HUES64 (cell line): ENCODE results near the gene MZT2A.
"Not testable (repeated sequence)": the region's sequence is repeated elsewhere in the genome, so short reads cannot be mapped to it uniquely, and the experiment has no call there.

Source experiments
- H3K27ac ChIP-seq: 2 replicates; pipeline ENCODE4 v1.7.0; 2013; ENCODE audit warnings: low read depth, low read length, inconsistent platforms
- H3K27me3 ChIP-seq: 2 replicates; pipeline ENCODE4 v1.6.1; 2013; ENCODE audit warnings: mild to moderate bottlenecking, low read length; ENCODE audit not compliant: insufficient read depth
- H3K36me3 ChIP-seq: 2 replicates; pipeline ENCODE4 v1.6.1; 2013; ENCODE audit warnings: mild to moderate bottlenecking, low read length; ENCODE audit not compliant: insufficient read depth
- H3K4me1 ChIP-seq: 2 replicates; pipeline ENCODE4 v1.6.1; 2013; ENCODE audit warnings: mild to moderate bottlenecking, low read length, moderate library complexity; ENCODE audit not compliant: insufficient read depth
- H3K4me3 ChIP-seq: 2 replicates; pipeline ENCODE4 v1.5.1; 2013; ENCODE audit warnings: mild to moderate bottlenecking, low read length, moderate library complexity
- H3K9ac ChIP-seq: 2 replicates; pipeline ENCODE4 v1.6.1; 2013; ENCODE audit warnings: mild to moderate bottlenecking, low read depth, low read length
- H3K9me3 ChIP-seq: 2 replicates; pipeline ENCODE4 v1.6.1; 2013; ENCODE audit warnings: low read depth, low read length; ENCODE audit not compliant: insufficient read depth
- WGBS: fragments of 150-250, 120-280 bp; methylation state at CpG from one replicate; pipeline ENCODE4 v1.1.7; 2013; ENCODE audit warnings: missing lambda C conversion rate; 5-methylcytosine and 5-hydroxymethylcytosine counted together

MZT2A gene

DNA sequence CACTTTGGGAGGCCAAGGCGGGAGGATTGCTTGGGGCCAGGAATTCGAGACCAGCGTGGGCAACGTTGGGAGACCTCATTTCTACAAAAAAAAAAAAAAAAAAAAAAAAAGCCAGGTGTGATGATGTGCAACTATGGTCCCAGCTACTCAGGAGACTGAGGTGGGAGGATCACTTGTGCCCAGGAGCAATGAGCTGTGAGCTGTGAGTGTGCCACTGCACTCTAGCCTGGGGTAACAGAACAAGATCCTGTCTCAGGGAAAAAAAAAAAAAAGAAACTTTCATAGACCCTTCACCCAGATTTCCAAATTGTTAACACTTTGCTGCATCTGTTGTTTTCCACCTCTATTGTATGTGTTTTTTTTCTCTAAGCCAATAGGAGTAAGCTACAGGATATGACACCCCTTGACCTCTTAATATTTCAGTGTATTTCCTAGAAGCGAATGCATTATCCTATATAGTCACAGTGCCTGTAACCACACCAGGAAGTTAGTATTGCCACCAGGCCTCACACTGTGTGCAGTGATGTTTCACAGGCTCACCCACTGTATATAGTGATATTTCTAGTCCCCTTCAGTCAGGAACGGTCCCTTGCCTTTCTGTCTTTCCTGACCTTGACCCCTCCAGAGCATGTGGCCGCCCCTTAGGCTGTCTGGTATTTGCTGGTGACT is 12.0 kb upstream of the MZT2A start:
- 97% methylated on average over 4 of the region's 7 CpGs for WGBS
- H3K4me1 ChIP-seq, H3K9me3 ChIP-seq, H3K27ac ChIP-seq, H3K9ac ChIP-seq, H3K4me3 ChIP-seq, H3K27me3 ChIP-seq: not testable (repeated sequence)
- H3K36me3 ChIP-seq = peaks cover 93% of the 10 kb centered on the region

DNA sequence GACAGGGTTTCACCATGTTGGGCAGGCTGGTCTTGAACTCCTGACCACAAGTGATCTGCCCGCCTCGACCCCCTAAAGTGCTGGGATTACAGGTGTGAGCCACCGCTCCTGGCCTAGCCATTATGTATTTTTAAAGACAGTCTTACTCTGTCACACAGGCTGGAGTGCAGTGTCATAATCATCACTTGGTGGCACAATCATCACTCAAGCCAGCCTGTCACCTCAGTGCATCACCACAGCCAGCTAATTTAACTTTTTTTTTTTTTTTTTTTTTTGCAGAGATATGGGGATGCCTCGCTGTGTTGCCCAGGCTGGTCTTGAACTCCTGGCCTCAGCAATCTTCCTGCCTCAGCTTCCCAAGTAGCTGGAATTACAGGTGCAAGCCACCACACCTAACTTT is 11.4 kb upstream of the MZT2A start:
- not testable (repeated sequence) for H3K4me3 ChIP-seq, H3K9ac ChIP-seq, H3K9me3 ChIP-seq, H3K27me3 ChIP-seq, H3K4me1 ChIP-seq, H3K27ac ChIP-seq
- H3K36me3 ChIP-seq = peaks cover 93% of the 10 kb centered on the region
- 96% methylated on average over 4 of the region's 4 CpGs for WGBS

DNA sequence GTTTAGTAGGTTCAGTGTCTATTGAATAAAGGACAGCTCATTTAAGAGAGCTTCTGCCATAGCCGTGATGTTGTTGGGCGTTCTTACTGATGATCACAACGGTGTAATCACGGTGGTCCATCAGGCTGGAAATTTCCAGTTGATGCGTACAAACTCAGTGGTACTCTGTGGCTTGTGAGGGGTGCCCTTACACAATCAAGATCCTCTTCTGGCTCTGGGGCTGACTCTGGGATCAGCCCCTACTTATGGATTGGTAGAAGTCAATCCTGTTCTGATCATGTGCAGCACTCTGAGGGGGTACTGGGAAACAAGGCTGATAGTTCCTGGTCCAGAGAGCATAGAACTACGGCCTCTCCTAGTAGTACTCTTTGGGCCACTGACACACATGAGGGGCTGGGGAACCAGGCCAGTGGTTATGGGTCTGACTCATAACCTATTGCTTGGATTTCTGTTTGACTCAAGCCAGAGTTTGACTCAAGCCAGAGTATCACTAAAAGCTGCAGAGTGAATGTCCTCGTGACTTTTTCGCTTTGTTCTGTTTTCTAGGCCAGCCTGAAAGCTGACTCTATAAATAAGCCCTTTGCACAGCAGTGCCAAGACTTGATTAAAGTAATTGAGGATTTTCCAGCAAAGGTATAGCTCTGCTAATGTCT is 6.2 kb upstream of the MZT2A start:
- not testable (repeated sequence) for H3K4me1 ChIP-seq, H3K27me3 ChIP-seq, H3K9ac ChIP-seq, H3K4me3 ChIP-seq, H3K27ac ChIP-seq, H3K9me3 ChIP-seq
- WGBS = 97% methylated on average over 8 of the region's 8 CpGs
- H3K36me3 ChIP-seq = peaks cover 59% of the 10 kb centered on the region

DNA sequence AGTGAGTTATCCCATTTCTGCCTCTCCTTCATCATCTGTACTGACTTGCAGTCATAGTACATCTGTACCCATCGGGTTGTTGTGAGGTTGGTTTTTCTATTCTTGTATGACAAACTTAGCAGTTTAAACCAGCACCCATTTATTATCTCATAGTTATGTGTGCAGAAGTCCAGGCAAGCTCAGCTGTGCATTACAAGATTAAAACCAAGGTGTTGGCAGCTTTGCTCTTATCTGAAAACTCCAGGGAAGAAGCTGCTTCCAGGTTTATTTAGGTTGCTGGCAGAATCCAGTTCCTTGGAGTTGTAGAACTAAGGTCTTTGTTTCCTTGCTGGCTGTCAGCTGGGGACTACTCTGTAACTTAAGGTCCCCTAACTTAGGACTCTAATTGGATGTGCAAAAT is 3.3 kb upstream of the MZT2A start:
- H3K9ac ChIP-seq, H3K4me3 ChIP-seq, H3K9me3 ChIP-seq, H3K27ac ChIP-seq, H3K27me3 ChIP-seq, H3K4me1 ChIP-seq: not testable (repeated sequence)
- H3K36me3 ChIP-seq = peaks cover 32% of the 10 kb centered on the region
- no CpG with 5 or more reads among the region's 1 CpG for WGBS

DNA sequence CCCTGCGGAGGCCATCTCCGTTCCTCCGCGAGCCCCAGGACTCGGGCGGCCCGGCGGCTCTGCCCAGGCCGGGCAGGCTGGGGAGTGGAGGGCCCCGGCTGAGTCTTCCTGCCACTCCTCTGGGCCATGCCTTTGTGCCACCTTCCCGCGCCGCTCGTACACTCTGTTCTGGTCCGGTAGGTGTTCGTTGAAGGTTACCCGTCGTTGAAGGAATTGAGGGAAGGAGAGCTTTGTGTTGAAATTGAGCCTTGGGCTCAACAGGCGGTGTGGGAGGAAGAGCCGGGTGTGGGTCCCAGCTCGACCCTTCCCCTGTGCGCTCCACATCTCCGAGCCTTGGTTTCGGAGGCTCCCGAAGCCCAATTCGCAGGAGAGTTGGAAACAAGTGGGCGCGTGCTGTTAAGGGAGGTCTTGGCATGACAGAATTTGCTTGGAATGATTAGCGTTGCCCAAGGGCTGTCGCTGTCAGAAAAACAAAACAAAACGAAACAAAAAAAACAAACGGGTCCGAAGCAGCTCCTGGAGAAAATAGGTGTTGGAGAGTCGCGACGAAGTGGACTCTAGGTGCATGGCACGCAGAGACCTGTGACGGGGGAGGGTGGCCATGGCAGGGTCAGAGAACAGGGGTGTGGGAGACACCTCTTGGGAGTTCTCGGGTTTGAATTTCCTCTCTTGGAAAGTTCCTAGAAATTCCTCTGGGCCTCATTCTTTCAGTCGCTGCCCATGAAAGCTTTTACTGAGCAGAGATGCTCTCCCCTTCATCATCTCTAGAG is 1.2 kb upstream of the MZT2A start:
- Histone ChIP-seq H3K27ac (peak overlapping the region; percentile 98), H3K27me3 (no peaks in the 10 kb centered on the region)
- under 1% methylated on average over 40 of the region's 40 CpGs for WGBS

DNA sequence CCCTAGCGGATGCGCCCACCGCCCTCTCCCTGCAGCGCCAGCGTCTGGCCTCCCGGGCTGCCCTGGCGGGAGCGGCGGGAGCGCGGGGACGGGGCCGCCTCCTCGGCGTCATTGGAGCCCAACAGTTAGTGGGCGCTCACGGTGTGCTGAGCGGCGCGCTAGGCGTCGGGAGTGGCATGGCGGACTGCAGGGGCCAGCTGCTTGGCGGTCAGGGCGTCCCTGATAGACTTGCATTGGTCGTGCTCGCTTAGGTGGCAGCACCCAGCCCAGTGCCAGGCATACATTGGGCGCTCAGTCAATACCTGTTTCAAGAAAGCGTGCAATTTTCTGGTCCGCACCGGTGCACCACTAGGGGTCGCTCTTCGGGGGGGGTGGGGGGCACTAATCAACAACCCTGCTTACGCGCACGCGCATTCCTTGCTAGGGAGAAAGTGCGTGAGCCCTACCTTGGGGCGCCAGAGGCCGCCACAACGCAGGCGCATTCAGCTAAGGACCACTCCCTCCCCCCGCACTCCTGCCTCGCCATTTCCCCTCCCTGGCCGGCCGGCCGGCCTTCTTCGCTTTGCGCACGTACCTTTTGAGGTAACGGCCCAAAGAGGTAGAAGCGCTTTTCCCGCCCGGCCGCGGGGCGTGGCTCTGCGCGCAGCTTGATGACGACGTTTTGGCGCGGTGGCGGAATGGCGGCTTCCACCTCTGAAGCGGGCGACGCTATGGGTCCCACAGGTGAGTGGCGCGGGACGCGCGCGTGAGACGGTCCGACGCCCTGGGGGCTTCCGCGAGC is 411 bp upstream of the MZT2A start:
- Histone ChIP-seq H3K4me1 (no peaks in the 10 kb centered on the region), H3K4me3 (peak overlapping the region; percentile 70), H3K9ac (peak overlapping the region; percentile 89), H3K27me3 (no peaks in the 10 kb centered on the region), H3K27ac (peak overlapping the region; percentile 98), H3K36me3 (peaks cover 14% of the 10 kb centered on the region), H3K9me3 (no peaks in the 10 kb centered on the region)
- under 1% methylated on average over 79 of the region's 79 CpGs for WGBS

More for the DNA sequence above, 1.2 kb upstream of the MZT2A start:
- Histone ChIP-seq H3K9ac (peak overlapping the region; percentile 89), H3K9me3 (no peaks in the 10 kb centered on the region), H3K4me1 (no peaks in the 10 kb centered on the region), H3K36me3 (peaks cover 21% of the 10 kb centered on the region), H3K4me3 (peak overlapping the region; percentile 70)

DNA sequence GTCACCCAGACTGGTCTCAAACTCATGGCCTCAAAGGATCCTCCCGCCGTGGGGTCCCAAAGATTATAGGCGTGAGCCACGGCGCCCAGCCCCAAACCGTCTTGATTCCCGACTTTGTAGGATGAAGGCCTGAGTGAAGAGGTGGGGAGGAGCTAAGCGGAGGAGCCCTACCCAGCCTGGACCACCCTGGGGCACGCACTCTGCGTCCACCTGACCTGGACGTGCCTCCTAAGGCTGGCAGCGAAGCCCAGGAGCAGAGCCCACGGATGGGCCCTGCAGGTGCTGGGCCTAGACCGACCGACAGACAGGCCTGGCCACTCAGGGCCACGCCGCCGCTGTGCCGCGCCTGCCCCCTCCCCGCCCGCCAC is 744 bp downstream of the MZT2A start:
- peak overlapping the region; percentile 60 for H3K9ac ChIP-seq

DNA sequence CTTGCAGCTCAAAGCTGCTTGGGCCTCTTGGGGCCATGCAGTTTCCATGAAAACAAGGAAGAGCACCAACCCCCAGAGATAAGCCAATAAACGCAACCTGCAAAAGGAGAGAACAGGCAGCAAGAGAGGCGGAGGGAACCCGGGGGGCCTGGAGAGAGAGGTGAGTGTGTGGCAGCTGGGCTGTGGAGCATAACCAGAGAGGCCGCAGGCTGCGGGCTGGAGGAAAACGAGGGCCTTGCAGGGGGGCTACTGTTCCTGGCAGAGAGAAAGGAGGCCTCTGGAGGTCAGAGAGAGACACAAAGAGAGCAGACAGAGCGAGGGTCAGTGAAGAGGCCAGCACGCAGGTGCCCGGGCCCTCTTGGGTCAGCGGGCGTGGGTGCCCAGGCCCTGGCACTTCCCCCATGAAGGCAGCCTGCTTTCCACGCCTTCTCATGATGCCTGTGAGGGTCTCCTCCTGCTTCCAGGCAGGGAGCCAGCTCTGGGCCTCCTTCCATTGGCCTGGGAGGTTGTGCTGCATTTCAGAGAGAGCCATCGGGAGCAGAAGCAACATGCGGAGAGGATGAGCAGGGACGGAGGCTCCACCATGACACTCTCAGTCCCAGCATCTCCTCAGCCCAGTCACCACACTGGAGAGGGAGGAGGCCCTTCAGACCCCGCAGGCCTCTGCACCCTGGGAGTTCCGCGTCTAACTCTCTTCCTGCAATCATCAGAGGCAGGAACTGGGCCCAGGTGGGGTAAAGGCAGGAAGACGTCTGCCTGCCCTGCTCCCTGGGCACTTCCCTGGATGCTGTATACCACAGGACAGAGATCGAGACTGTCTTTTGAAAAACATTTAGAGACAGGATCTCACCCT is 1.4 kb downstream of the MZT2A start:
- 62% methylated on average over 19 of the region's 20 CpGs for WGBS
- H3K9ac ChIP-seq = peak overlapping the region; percentile 60
- not testable (repeated sequence) for H3K9me3 ChIP-seq, H3K36me3 ChIP-seq, H3K27ac ChIP-seq, H3K27me3 ChIP-seq, H3K4me1 ChIP-seq
- peak overlapping the region; percentile 70 for H3K4me3 ChIP-seq

More for the DNA sequence above, 744 bp downstream of the MZT2A start:
- not testable (repeated sequence) for H3K36me3 ChIP-seq, H3K27ac ChIP-seq, H3K9me3 ChIP-seq, H3K4me1 ChIP-seq, H3K27me3 ChIP-seq
- WGBS = 15% methylated on average over 12 of the region's 22 CpGs
- H3K4me3 ChIP-seq = peak overlapping the region; percentile 70

DNA sequence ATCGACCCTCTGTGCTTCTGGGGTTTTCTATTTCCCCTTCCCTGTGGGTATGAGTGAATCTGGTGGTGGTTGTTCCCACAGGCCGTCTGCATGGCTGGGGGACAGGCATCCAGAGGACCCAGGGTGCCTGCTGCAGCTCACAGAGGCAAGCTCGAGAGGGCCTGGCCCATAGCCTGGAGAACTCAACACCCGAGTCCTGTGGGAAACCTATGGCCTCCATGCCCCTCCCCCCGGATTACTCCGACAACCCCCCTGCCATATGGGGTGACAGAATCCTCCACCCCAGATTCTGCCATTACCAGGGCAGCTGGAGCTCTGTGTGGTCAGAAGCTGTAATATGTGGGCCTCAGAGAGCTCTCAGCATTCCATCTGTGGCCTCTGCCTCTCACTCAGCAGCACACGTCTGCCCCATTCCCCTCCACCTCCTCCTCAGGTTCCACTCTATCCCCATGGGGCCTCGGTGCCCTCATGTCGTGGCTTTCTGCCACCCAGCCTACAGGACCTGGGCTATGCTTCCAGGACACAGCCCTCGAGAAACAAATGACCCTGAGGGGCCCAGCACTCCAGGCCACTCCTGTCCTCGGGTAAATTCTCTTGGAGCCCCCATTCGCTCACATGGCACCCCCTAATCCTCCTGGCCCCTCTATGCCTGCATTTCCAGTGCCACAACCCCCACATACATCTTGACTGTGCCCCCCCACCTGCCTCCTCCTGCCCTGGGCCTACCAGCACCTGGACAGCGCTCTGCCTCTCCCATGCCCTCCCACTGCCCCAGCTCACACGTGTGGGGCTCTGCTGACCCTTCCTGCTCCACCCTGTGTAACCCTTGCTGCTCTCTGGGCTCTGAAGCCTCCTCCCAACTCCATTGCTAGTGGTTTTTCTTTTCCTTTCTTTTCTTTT is 3.6 kb downstream of the MZT2A start:
- WGBS = 86% methylated on average over 14 of the region's 14 CpGs
- Histone ChIP-seq H3K9ac (no peak overlapping the region), H3K36me3 (peaks cover 8% of the 10 kb centered on the region; the same call in 1 of the 2 replicates)

More for the DNA sequence above, 3.6 kb downstream of the MZT2A start:
- H3K27me3 ChIP-seq = no peaks in the 10 kb centered on the region
- no peak overlapping the region for H3K27ac ChIP-seq
- no peak overlapping the region for H3K4me3 ChIP-seq
- no peaks in the 10 kb centered on the region for H3K4me1 ChIP-seq
- no peaks in the 10 kb centered on the region for H3K9me3 ChIP-seq
